Activated CD4-positive, alpha-beta T cell treated with anti-CD3 and anti-CD28 coated beads, Interleukin-10, Interleukin-2, amounts not matched to agents 100 ng/mL and 50 ng/mL, durations not matched to agents 16 hours and 8 hours (primary cell): Measurements from ENCODE around the gene GPC2.
"Not testable (repeated sequence)": the region's sequence is repeated elsewhere in the genome, so short reads cannot be mapped to it uniquely, and the experiment has no call there.

ENCODE experiments used
- DNase-seq: peaks from one replicate; pipeline ENCODE4 v3.0.0-alpha.2; 2020

GPC2 gene

GRCh38 chr7:100198266-100198665, 21.1 kb upstream of the GPC2 start:
- no peak for DNase-seq

- DNase-seq, result not testable (repeated sequence)
These were observed 18.7 kb upstream of the GPC2 start for GRCh38 chr7:100195901-100196322.

GRCh38 chr7:100195222-100195621, 18.0 kb upstream of the GPC2 start:
- no peak for DNase-seq

- no peak for DNase-seq
These were observed 15.8 kb upstream of the GPC2 start for GRCh38 chr7:100192969-100193368.

GRCh38 chr7:100192281-100192862, 15.2 kb upstream of the GPC2 start:
- not testable (repeated sequence) for DNase-seq

- DNase-seq, result no peak
These were observed 14.6 kb upstream of the GPC2 start for GRCh38 chr7:100191775-100192174.

- peak; percentile 74 for DNase-seq
These were observed 13.0 kb upstream of the GPC2 start for GRCh38 chr7:100190048-100190711.

GRCh38 chr7:100189061-100189460, 11.9 kb upstream of the GPC2 start:
- DNase-seq, result no peak

GRCh38 chr7:100185726-100186125, 8.5 kb upstream of the GPC2 start:
- no peak for DNase-seq

- not testable (repeated sequence) for DNase-seq
These were observed 5.9 kb upstream of the GPC2 start for GRCh38 chr7:100183090-100183489.

GRCh38 chr7:100182616-100183015, 5.4 kb upstream of the GPC2 start:
- DNase-seq, result not testable (repeated sequence)

GRCh38 chr7:100180084-100180483, 2.9 kb upstream of the GPC2 start:
- DNase-seq, result not testable (repeated sequence)

GRCh38 chr7:100176096-100177044, 811 bp downstream of the GPC2 start:
- no peak for DNase-seq

GRCh38 chr7:100175296-100175935, 1.8 kb downstream of the GPC2 start:
- DNase-seq, result no peak

GRCh38 chr7:100174582-100174981, 2.6 kb downstream of the GPC2 start:
- no peak for DNase-seq

- no peak for DNase-seq
These were observed 3.2 kb downstream of the GPC2 start for GRCh38 chr7:100173806-100174495.

- no peak for DNase-seq
These were observed 5.3 kb downstream of the GPC2 start for GRCh38 chr7:100171840-100172239.

GRCh38 chr7:100171087-100171681, 6.0 kb downstream of the GPC2 start:
- DNase-seq, result no peak

GRCh38 chr7:100170101-100170897, 6.9 kb downstream of the GPC2 start:
- DNase-seq, result no peak

- no peak for DNase-seq
These were observed 7.9 kb downstream of the GPC2 start for GRCh38 chr7:100169147-100169850.

GRCh38 chr7:100167912-100168323, 9.3 kb downstream of the GPC2 start:
- DNase-seq, result no peak
